Gastroesophageal sphincter (tissue), 4 donors: ENCODE results near the gene ARID3A. TPM values are rescaled to one million over a fixed set of nuclear protein-coding genes. Genes with fewer than 3 reads are reported as not detected.

ENCODE experiments used
- ATAC-seq: fragments of 150-250 bp; one replicate; pipeline ENCODE4 v1.9.1; 2016; ENCODE audit warnings: mild to moderate bottlenecking, moderate library complexity
- H3K27ac ChIP-seq, 4 donors: fragments of 200-600 bp; sonication (generic) in 3 of 4; 1 replicate in 3 of 4; 2 replicates in 1 of 4; pipeline ENCODE4 v1.5.1; 2016 to 2019
- H3K27me3 ChIP-seq: fragments of 200-600 bp; sonication (generic); one replicate; pipeline ENCODE4 v1.5.1; 2019
- H3K36me3 ChIP-seq, 2 donors: fragments of 200-600 bp; sonication (generic); one replicate each; pipeline ENCODE4 v1.5.1; 2019; ENCODE audit warnings: control low read depth in 1 of 2
- H3K4me1 ChIP-seq, 3 donors: fragments of 200-600 bp; sonication (generic); 1 replicate in 2 of 3; 2 replicates in 1 of 3; pipeline ENCODE4 v1.5.1; 2016 to 2019; ENCODE audit warnings: control low read depth in 2 of 3
- H3K4me3 ChIP-seq, 2 donors: fragments of 200-600 bp; sonication (generic); one replicate each; pipeline ENCODE4 v1.5.1; 2019; ENCODE audit warnings: mild to moderate bottlenecking in 1 of 2, moderate library complexity in 1 of 2
- H3K9me3 ChIP-seq, 3 donors: fragments of 200-600 bp; sonication (generic); one replicate each; pipeline ENCODE4 v1.5.1; 2017 to 2019; ENCODE audit warnings: control low read depth in 2 of 3
- EP300 ChIP-seq: sonication (generic); formaldehyde crosslinking; IDR thresholded peaks from one replicate; pipeline ENCODE4 v1.6.1; 2017; ENCODE audit warnings: antibody characterized with exemption, mild to moderate bottlenecking
- POLR2A ChIP-seq, 2 donors: fragments of 450-650 bp; IDR thresholded peaks; one replicate each; pipeline ENCODE4 v1.6.1; 2017; ENCODE audit warnings: antibody characterized with exemption in 2 of 2, mild to moderate bottlenecking in 2 of 2, moderate library complexity in 1 of 2
- POLR2AphosphoS5 ChIP-seq: sonication (generic); formaldehyde crosslinking; IDR thresholded peaks from one replicate; pipeline ENCODE4 v1.6.1; 2017; ENCODE audit warnings: antibody characterized with exemption
- WGBS, 2 donors: methylation state at CpG; one replicate each; pipeline ENCODE4 v1.1.5; 2018; ENCODE audit warnings: low coverage in 1 of 2; 5-methylcytosine and 5-hydroxymethylcytosine counted together
- total RNA-seq, 4 donors: library from RNA; depleted of rRNA; stranded (reverse); fragments of >200 nt; gene quantifications; one replicate each; pipeline ENCODE4 v1.1.0, GENCODE V29; 2016
- TF ChIP-seq, protein P1 (sequence below), 4 experiments: fragments of 200-600 bp in 2 of 4; fragments of 450-650 bp in 2 of 4; sonication (generic) in 1 of 4; IDR thresholded peaks; one replicate each; pipeline ENCODE4 v1.5.1; 2017 to 2019; ENCODE audit warnings: antibody characterized with exemption in 4 of 4, mild to moderate bottlenecking in 2 of 4, moderate library complexity in 2 of 4

ARID3A gene
- total RNA-seq, 4 donors from 2014 or later = 3.6 to 6.2 (median 4.9) TPM

- Histone ChIP-seq H3K9me3 (no peaks in the 10 kb centered on the region), H3K27ac (no peak overlapping the region), H3K36me3 (peaks cover 0 to 100% of the 10 kb centered on the region in 2 donors), H3K4me1 (no peaks in the 10 kb centered on the region), H3K4me3 (no peak overlapping the region), H3K27me3 (no peaks in the 10 kb centered on the region)
- ATAC-seq = no peak
- WGBS, 2 donors = 84 to 93% methylated on average over 3 to 5 of the region's 51 CpGs
- TF ChIP-seq POLR2AphosphoS5 (no peak), POLR2A (IDR thresholded peaks at IDR 0.05) (no peak), EP300 (no peak)
- TF ChIP-seq, protein P1, sequence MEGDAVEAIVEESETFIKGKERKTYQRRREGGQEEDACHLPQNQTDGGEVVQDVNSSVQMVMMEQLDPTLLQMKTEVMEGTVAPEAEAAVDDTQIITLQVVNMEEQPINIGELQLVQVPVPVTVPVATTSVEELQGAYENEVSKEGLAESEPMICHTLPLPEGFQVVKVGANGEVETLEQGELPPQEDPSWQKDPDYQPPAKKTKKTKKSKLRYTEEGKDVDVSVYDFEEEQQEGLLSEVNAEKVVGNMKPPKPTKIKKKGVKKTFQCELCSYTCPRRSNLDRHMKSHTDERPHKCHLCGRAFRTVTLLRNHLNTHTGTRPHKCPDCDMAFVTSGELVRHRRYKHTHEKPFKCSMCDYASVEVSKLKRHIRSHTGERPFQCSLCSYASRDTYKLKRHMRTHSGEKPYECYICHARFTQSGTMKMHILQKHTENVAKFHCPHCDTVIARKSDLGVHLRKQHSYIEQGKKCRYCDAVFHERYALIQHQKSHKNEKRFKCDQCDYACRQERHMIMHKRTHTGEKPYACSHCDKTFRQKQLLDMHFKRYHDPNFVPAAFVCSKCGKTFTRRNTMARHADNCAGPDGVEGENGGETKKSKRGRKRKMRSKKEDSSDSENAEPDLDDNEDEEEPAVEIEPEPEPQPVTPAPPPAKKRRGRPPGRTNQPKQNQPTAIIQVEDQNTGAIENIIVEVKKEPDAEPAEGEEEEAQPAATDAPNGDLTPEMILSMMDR (IDR thresholded peaks at IDR 0.05) = no peak
These were observed 41.2 kb upstream of the ARID3A start for GRCh38 chr19:884420-885211.

DNA sequence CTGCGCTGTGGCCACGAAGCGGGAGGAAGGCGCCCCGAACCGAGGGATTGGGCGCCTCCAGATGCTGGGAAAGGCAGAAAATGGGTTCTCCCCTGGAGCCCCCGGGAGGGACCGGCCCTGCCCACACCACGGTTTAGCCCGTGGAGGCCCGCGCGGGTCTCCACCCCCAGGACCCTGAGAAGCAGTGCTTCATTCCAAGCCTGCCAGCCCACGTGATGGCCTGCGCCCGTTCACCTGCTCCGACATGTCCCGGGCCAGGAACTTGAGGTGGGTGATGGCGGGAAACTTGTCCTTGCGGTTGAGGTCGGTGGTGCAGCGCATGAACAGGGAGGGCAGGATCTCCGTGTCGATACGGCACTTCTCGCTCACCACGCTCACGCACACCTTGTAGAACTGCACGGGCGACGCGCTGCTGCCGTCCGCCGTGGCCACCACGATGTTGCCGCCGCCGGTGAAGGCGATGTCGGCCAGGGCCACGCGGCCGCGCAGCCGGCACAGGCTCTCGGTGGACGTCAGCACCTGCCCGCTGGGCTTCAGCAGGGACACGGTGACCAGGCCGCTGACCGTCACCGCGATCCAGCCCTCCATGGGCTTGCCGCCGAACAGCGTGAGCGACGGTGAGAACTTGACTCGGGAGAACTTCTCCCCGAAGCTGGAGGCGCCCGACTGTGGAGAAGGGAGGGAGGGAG, 40.2 kb upstream of the ARID3A start:
- WGBS, 2 donors = 80 to 96% methylated on average over 1 to 11 of the region's 64 CpGs

DNA sequence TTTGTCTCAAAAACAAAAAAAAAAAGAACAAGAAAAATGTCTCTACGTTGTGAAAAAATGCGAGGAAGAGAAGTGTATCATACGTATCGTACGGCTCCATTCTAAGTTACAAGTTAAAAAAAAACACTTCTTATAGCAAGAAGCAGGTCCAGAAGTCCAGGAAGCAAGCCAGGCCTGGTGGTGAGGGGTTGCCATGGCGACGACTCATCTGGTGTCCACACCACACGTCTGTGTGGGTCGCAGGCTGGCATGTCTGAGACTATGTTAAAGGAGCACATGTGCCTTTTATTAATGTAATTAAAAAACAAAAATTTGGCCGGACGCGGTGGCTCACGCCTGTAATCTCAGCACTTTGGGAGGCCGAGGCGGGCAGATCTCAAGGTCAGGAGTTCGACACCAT, 38.8 kb upstream of the ARID3A start:
- TF ChIP-seq, protein P1 (IDR thresholded peaks at IDR 0.05) = no peak
- TF ChIP-seq POLR2AphosphoS5 = no peak
- TF ChIP-seq EP300 = no peak
- TF ChIP-seq POLR2A (IDR thresholded peaks at IDR 0.05) = no peak
- H3K4me3 ChIP-seq = no peak overlapping the region
- peaks cover 0 to 16% (median 3%) of the 10 kb centered on the region in 3 donors for H3K4me1 ChIP-seq
- H3K27me3 ChIP-seq = no peaks in the 10 kb centered on the region
- ATAC-seq = no peak
- peaks cover 0 to 90% of the 10 kb centered on the region in 2 donors for H3K36me3 ChIP-seq
- H3K9me3 ChIP-seq = no peaks in the 10 kb centered on the region
- H3K27ac ChIP-seq = no peak overlapping the region
- whole genome bisulfite sequencing, 2 donors = 64 to 65% methylated on average over 11 of the region's 16 CpGs

More for the DNA sequence above, 40.2 kb upstream of the ARID3A start:
- peaks cover 0 to 100% of the 10 kb centered on the region in 2 donors for H3K36me3 ChIP-seq
- no peak overlapping the region for H3K4me3 ChIP-seq
- peaks cover 0 to 2% (median 0%) of the 10 kb centered on the region in 3 donors for H3K4me1 ChIP-seq
- TF ChIP-seq POLR2AphosphoS5 (no peak), POLR2A (IDR thresholded peaks at IDR 0.05) (no peak), EP300 (no peak)
- TF ChIP-seq, protein P1 (IDR thresholded peaks at IDR 0.05) = no peak
- H3K27me3 ChIP-seq = no peaks in the 10 kb centered on the region
- no peaks in the 10 kb centered on the region for H3K9me3 ChIP-seq
- ATAC-seq = no peak
- no peak overlapping the region for H3K27ac ChIP-seq

DNA sequence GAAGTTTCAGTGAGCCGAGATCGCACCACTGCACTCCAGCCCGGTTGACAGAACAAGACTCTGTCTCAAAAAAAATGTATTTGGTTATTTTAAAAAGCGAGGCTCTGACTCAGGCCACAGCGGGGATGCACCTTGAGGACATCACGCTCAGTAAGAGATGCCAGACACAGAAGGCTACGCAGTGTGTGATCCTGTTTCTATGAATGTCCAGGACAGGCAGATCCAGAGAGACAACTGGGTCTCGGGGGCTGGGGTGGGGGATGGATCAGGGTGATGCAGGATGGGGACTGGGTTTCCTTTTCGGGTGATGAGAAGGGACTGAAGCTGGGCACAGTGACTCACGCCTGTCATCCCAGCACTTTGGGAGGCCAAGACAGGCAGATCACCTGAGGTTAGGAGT, 38.2 kb upstream of the ARID3A start:
- Histone ChIP-seq H3K4me1 (peaks cover 0 to 19% (median 5%) of the 10 kb centered on the region in 3 donors), H3K9me3 (no peaks in the 10 kb centered on the region), H3K27ac (no peak overlapping the region), H3K4me3 (no peak overlapping the region), H3K36me3 (peaks cover 0 to 84% of the 10 kb centered on the region in 2 donors), H3K27me3 (no peaks in the 10 kb centered on the region)
- 80 to 95% methylated on average over 1 to 4 of the region's 10 CpGs for WGBS, 2 donors
- TF ChIP-seq POLR2A (IDR thresholded peaks at IDR 0.05) (no peak), EP300 (no peak), POLR2AphosphoS5 (no peak)
- TF ChIP-seq, protein P1 (IDR thresholded peaks at IDR 0.05) = no peak
- no peak for ATAC-seq
